Activated naive CD8-positive, alpha-beta T cell treated with anti-CD3 and anti-CD28 coated beads for 36 hours (primary cell): Measurements from ENCODE around the gene PDZRN3. TPM values are rescaled to one million over a fixed set of nuclear protein-coding genes. Genes with fewer than 3 reads are reported as not detected.

Experiments
- DNase-seq: peaks from one replicate; pipeline ENCODE4 v3.0.0; 2021
- H3K27ac Mint-ChIP-seq: one replicate; pipeline ENCODE4 v1.8.0; 2022; ENCODE audit warnings: mild to moderate bottlenecking, moderate library complexity, mixed read lengths
- H3K27me3 Mint-ChIP-seq: one replicate; pipeline ENCODE4 v1.8.0; 2022; ENCODE audit warnings: mild to moderate bottlenecking, mixed read lengths
- H3K36me3 Mint-ChIP-seq: one replicate; pipeline ENCODE4 v1.8.0; 2021; ENCODE audit warnings: mild to moderate bottlenecking, mixed read lengths
- H3K4me1 Mint-ChIP-seq: one replicate; pipeline ENCODE4 v1.8.0; 2021; ENCODE audit warnings: mixed read lengths
- H3K4me3 Mint-ChIP-seq: one replicate; pipeline ENCODE4 v1.8.0; 2022; ENCODE audit warnings: mild to moderate bottlenecking, moderate library complexity, mixed read lengths
- H3K9me3 Mint-ChIP-seq: one replicate; pipeline ENCODE4 v1.8.0; 2022; ENCODE audit warnings: mixed read lengths
- total RNA-seq, 2 experiments: library from RNA; stranded (reverse); gene quantifications; one replicate each; pipeline ENCODE4 v1.2.3, GENCODE V29; 2021

Gene PDZRN3
- total RNA-seq, 2 experiments from 2014 or later, result not detected

DNA sequence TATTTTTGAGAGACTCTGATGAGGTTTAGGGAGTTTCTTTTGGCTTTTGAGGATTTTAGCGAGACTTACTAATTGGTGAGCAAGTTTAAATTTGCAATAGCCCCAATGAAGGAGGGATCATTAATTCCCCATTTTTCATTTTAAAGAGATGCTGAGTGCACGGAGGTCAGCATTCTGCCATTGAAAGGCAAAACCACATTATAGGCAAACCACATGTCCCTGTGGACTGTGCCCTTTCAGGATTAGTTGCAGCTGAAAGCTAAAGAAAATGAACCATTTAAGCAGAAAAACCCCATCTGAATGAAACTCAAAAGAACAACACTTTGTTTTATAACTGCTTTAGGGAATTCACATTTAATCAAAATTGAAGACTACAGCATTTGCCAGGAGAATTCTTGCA lies 246.5 kb downstream of the PDZRN3 start:
- no peak for DNase-seq
- no peaks in the 10 kb centered on the region for H3K4me1 Mint-ChIP-seq
- H3K9me3 Mint-ChIP-seq, result peaks cover 2% of the 10 kb centered on the region
- H3K4me3 Mint-ChIP-seq, result no peak overlapping the region
- no peaks in the 10 kb centered on the region for H3K36me3 Mint-ChIP-seq
- H3K27ac Mint-ChIP-seq, result no peak overlapping the region
- peaks cover 2% of the 10 kb centered on the region for H3K27me3 Mint-ChIP-seq

DNA sequence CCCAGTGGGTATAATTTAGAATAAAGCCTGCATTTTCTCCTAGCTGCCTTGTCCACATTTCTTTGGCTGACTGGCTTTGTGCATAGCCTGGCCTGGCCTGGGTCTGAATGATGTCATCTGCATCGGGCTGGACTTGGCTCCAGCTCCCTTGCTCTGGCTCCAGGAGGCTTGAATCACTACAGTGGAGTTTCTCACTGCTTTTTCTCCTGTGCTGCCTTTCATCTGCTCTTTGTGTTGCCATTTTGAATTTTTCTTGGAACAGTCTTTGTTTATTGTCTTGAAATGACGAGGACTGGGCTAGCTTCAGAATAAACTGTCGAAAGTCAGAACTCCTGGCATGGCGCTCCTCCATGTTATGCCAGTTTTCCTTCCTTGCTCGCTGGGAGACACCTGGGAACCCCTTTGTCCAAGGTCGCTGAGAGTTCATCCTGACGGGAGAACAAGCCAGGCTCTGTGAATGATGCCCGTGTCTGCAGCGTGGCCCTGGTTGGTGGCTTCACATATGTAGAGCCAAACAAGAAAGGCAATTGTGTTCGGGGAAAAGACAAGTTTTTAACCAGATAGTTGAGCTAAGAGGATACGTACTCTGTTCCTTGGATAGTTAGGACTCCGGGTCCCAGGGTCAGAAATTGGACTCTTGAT lies 258.9 kb downstream of the PDZRN3 start:
- H3K9me3 Mint-ChIP-seq, result peaks cover 4% of the 10 kb centered on the region
- no peaks in the 10 kb centered on the region for H3K27me3 Mint-ChIP-seq
- no peak overlapping the region for H3K27ac Mint-ChIP-seq
- no peak for DNase-seq
- no peak overlapping the region for H3K4me3 Mint-ChIP-seq
- no peaks in the 10 kb centered on the region for H3K36me3 Mint-ChIP-seq
- H3K4me1 Mint-ChIP-seq, result no peaks in the 10 kb centered on the region

DNA sequence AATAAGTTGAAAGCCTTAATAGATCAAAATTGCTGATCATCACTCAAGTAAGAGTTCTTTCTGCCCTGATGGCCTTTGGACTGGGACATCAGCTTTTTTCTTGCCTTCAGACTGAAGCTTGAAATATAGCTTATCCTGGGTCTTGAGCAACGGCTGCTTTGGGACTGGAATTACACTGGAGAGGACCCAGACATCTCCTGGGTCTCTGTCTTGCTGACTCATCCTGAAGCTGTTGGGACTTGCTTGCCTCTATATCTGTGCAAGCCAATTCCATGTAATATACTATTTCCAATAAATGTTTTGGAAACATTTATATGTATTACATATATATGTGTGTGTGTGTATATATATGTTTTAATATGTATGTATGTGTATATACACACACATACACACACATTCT lies 260.2 kb downstream of the PDZRN3 start:
- Mint-ChIP-seq H3K9me3 (peaks cover 4% of the 10 kb centered on the region), H3K27me3 (no peaks in the 10 kb centered on the region), H3K27ac (no peak overlapping the region), H3K4me1 (no peaks in the 10 kb centered on the region), H3K4me3 (no peak overlapping the region), H3K36me3 (no peaks in the 10 kb centered on the region)
- DNase-seq, result no peak

DNA sequence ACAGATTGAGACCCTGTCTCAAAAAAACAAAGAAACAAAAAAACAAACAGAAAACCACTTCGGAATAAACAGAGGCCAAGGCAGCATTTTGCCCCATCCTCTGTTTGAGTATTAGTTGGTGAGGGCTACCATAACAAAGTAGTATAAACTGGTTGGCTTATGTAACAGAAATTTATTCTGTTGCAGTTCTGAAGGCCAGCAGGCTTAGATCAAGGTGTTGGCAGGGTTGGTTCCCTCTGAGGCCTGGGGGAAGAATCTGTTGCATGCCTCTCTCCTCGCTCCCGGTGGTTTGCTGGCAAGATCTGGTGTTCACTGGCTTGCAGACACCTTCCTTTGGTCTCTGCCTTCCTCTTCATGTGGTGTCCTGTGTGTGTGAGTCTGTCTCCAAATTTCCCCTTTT lies 261.6 kb downstream of the PDZRN3 start:
- H3K9me3 Mint-ChIP-seq, result peaks cover 4% of the 10 kb centered on the region
- no peak for DNase-seq
- H3K27ac Mint-ChIP-seq, result no peak overlapping the region
- H3K27me3 Mint-ChIP-seq, result no peaks in the 10 kb centered on the region
- H3K4me3 Mint-ChIP-seq, result no peak overlapping the region
- H3K4me1 Mint-ChIP-seq, result no peaks in the 10 kb centered on the region
- no peaks in the 10 kb centered on the region for H3K36me3 Mint-ChIP-seq

DNA sequence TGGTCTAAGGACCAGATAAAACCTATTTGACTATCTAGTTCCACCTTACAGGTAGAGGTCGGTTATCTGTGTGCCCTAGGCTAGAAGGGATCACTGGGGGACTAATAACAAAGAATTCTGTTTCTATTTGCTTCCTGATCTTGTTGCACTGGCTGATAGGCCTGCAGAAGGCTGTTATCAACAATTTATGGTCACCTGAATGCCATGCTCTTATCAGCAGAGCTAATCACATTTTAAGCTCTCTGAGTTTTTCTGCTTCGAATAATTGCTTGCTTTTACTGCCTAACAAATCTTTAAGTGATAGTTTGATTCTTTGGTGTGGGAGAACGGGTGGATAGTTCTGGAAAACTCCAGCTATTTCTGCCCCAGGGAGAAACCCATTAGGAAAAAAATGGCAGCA lies 263.1 kb downstream of the PDZRN3 start:
- no peak for DNase-seq
- Mint-ChIP-seq H3K4me1 (no peaks in the 10 kb centered on the region), H3K36me3 (no peaks in the 10 kb centered on the region), H3K27me3 (peaks cover 5% of the 10 kb centered on the region), H3K27ac (no peak overlapping the region), H3K4me3 (no peak overlapping the region), H3K9me3 (peaks cover 7% of the 10 kb centered on the region)

DNA sequence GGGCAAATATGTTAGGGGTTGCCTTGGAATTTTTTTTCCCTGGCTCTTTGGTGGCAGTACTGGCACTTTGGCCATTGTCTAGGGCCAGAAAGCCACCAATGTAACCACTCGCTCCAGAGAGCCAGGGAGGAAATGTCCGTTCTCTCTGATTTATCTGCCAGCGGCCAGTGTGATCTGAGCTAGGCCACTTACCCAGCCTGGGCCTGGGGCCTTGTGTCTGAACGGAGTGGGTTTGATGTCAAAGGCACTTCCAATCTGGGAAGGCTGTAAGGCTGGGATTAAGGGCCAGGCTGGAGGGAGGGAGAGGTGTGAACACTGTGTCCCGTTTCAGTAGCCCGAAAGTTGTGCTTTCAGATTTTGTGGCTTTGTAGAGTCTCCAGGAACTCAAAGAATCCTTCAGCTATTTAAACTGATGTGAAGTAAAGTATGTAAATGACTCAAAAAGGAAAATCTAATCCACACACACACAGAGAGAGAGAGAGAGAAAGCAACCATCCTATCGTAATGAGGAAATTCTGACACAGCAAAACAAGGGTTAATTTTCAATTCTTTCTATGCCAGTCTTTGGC lies 271.0 kb downstream of the PDZRN3 start:
- Mint-ChIP-seq H3K4me3 (no peak overlapping the region), H3K27me3 (peaks cover 8% of the 10 kb centered on the region), H3K4me1 (no peaks in the 10 kb centered on the region), H3K27ac (no peak overlapping the region), H3K36me3 (no peaks in the 10 kb centered on the region), H3K9me3 (peaks cover 4% of the 10 kb centered on the region)
- no peak for DNase-seq

DNA sequence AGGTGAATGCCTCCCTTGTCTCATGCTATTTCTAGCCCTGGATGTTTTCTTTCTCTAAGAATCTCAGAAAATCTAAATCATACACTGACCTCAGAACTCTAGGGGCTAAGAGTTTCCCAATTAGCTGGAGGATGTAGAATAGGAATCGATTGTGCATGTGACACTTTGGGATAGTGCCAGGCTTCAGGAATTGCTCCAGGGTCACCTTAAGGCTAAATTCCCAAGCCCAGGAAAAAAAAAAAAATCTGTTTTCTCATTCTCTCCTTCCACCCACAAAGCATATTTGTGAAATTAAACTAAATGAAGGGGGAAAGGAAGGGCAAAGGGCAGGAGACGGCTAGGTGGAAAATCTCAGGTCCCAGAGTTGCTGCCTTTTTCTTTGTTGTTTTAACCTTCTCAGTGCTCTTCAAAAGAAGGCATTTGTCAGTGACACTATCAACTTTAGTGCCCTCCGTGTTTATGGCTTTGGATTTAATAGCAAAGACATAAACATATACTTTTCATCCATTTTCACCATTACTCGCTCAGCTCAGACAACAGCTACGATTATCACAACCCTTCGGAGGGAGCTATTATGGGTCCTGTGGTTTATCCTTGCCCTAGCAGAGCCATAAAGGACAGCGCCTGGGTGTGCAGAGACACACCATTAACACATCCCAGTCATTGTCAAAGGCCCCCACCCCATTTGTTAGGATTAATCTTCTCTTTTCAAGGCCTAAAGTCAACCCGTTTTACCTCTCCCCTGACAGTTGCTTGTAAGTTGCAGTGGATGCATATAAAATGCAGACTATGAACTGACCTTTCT lies 271.7 kb downstream of the PDZRN3 start:
- Mint-ChIP-seq H3K4me3 (no peak overlapping the region), H3K27me3 (peaks cover 8% of the 10 kb centered on the region), H3K27ac (no peak overlapping the region), H3K36me3 (no peaks in the 10 kb centered on the region), H3K4me1 (no peaks in the 10 kb centered on the region), H3K9me3 (peaks cover 4% of the 10 kb centered on the region)
- no peak for DNase-seq

DNA sequence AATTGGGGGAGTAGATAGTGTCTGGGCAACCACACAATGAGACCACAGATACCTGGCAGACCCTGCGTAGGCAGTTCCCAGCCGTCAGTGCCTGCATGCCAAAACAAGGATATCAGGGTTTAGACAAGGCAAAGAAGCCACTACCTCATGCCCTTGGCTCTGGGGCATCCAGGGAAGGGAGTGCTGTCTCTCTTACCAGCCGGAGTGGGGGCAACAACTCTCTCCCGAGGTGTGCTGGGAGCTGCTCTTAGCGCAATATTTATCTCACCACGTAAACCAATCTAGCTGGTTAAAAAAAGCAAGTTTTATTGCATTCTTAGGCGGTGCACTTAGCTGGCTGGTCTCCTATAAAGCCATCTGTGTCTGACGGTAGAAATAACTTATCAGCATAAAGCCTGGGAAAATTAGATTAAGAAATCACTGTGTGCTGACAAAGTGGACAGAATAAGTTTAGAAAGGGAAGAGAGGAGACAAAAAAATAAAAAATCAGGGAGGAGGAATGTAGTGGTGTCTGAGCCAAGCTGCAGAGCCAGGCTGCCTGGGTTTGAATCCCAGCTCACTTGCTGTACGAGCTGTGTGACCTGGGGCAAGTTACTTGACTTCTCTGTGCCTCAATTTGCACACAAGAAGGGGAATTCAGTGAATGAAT lies 273.2 kb downstream of the PDZRN3 start:
- no peak for DNase-seq
- H3K36me3 Mint-ChIP-seq, result no peaks in the 10 kb centered on the region
- no peaks in the 10 kb centered on the region for H3K4me1 Mint-ChIP-seq
- no peak overlapping the region for H3K27ac Mint-ChIP-seq
- H3K27me3 Mint-ChIP-seq, result peaks cover 4% of the 10 kb centered on the region
- no peaks in the 10 kb centered on the region for H3K9me3 Mint-ChIP-seq
- H3K4me3 Mint-ChIP-seq, result no peak overlapping the region

DNA sequence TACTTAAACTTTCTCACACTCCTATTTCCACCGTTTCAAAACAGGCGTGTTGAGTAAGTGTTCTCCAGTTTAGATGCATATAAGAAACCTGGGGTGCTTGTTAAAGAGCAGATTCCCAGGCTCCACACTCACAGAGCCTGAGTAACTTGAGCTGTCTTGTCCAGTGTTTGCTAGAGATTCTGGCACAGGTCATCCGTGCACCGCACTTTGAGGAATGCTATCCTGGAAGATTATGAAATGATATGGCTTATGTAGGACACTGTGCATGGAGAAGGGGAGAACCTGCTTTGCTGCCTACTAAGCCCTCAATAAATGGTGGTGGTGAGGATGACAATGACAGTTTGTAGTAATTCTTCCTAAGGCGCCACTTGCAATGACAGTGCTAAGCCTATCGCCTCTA lies 273.7 kb downstream of the PDZRN3 start:
- no peaks in the 10 kb centered on the region for H3K36me3 Mint-ChIP-seq
- no peak for DNase-seq
- no peak overlapping the region for H3K4me3 Mint-ChIP-seq
- no peaks in the 10 kb centered on the region for H3K9me3 Mint-ChIP-seq
- peaks cover 4% of the 10 kb centered on the region for H3K27me3 Mint-ChIP-seq
- H3K4me1 Mint-ChIP-seq, result no peaks in the 10 kb centered on the region
- H3K27ac Mint-ChIP-seq, result no peak overlapping the region

DNA sequence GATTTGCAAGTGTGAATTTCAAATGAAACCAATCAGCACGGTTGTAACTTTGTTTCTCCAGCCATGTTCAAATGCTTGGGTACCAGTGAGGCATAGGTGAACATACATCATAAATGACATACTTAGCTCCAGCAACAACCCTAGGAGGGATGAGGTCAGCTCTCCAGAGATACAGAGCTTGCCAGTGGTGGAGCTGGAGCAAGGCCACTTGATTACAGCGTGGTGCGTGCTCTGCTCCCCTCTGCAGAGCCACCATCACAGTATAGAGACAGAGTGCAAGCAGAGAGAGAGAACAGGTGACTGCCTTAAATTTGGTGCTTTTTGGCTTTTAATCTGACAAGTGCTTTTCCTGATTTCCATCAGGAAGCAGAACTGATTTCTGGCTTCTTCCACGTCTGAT lies 275.1 kb downstream of the PDZRN3 start:
- Mint-ChIP-seq H3K9me3 (no peaks in the 10 kb centered on the region), H3K4me1 (no peaks in the 10 kb centered on the region), H3K36me3 (no peaks in the 10 kb centered on the region), H3K4me3 (no peak overlapping the region), H3K27me3 (peaks cover 4% of the 10 kb centered on the region), H3K27ac (no peak overlapping the region)
- no peak for DNase-seq

DNA sequence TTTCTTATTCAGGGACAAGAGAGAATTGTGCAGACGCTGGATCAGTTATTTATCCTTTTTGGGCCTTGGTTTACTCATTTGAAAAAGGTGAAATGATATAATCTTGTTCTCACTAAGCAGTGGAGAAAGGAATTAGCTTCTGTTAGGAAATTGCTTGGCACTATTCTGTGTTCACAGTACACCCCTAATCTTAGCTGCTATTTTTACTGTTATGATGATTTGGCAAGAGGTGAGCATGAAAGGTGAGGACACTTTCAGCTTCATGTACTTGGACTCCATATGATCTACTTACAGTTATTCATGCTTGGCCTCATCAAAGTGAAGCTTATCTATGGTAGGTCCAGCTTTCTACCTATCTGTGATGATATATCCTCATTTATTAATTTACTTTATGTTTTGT lies 282.7 kb downstream of the PDZRN3 start:
- no peak for DNase-seq
- Mint-ChIP-seq H3K36me3 (no peaks in the 10 kb centered on the region), H3K4me1 (no peaks in the 10 kb centered on the region), H3K9me3 (peaks cover 2% of the 10 kb centered on the region), H3K27me3 (no peaks in the 10 kb centered on the region), H3K4me3 (no peak overlapping the region), H3K27ac (no peak overlapping the region)

DNA sequence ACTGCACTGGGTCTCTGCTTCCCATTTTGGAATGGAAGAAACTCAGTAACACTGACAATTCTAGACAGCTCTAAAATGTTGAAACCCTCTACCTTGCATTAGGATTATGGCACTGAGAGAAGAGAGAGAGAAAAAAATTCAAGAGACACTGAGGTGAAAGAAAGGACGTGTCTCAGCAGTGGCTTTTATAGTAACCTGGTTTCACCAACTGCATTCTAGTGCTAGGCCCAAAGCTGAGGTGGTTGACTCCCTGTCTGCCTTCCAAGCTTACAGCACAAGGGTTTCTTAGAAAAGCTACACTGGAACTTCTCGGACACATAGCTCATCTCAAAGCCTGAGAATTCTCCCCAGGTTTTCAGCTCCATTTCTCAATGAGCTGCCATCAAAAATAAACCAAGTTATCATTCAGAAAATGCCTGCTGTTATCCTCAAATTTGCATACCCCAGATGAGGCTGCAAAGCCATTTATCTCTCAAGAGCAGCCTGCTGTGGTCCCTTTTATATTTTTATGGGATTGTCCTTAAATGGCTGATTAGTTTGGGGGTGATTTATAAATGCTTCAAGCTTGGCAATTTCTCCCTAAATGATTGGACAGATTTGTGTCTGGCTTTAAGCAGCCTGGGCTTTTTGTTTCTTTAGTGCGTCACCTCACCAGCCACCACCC lies 283.3 kb downstream of the PDZRN3 start:
- no peak for DNase-seq
- Mint-ChIP-seq H3K27ac (no peak overlapping the region), H3K4me1 (no peaks in the 10 kb centered on the region), H3K4me3 (no peak overlapping the region), H3K27me3 (no peaks in the 10 kb centered on the region), H3K36me3 (no peaks in the 10 kb centered on the region), H3K9me3 (peaks cover 2% of the 10 kb centered on the region)

DNA sequence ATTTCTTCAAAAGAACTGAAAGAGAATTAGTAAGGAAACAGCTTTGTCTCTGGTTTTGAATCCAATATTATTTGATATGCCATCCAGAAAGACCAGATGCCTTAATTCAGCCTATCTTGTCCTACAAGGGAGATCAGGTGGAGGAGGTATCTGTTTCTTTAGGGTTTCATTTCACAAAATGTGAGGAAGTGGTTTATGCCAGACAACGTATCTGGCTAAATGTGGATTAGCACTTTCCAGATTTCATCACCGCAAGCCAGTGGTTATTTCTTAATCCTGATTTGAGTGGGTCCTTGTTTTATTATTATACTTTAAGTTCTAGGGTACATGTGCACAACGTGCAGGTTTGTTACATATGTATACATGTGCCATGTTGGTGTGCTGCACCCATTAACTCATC lies 292.2 kb downstream of the PDZRN3 start:
- no peaks in the 10 kb centered on the region for H3K4me1 Mint-ChIP-seq
- no peaks in the 10 kb centered on the region for H3K27me3 Mint-ChIP-seq
- H3K4me3 Mint-ChIP-seq, result no peak overlapping the region
- no peak overlapping the region for H3K27ac Mint-ChIP-seq
- H3K36me3 Mint-ChIP-seq, result no peaks in the 10 kb centered on the region
- no peak for DNase-seq
- H3K9me3 Mint-ChIP-seq, result peaks cover 1% of the 10 kb centered on the region
